Vagina (tissue), 2 donors: Measurements from ENCODE around the gene LIPT2. TPM values are rescaled to one million over a fixed set of nuclear protein-coding genes. Genes with fewer than 3 reads are reported as not detected.

Source experiments
- DNase-seq, 2 donors: peaks; one replicate each; pipeline ENCODE4 v3.0.0-alpha.2; 2017; ENCODE audit errors: extremely low spot score in 2 of 2
- H3K27ac ChIP-seq: fragments of 200-600 bp; sonication (generic); one replicate; pipeline ENCODE4 v1.5.1; 2019
- H3K27me3 ChIP-seq: fragments of 200-600 bp; sonication (generic); one replicate; pipeline ENCODE4 v1.5.1; 2019
- H3K36me3 ChIP-seq, 2 donors: fragments of 200-600 bp; sonication (generic); one replicate each; pipeline ENCODE4 v1.5.1; 2017 to 2019
- H3K4me1 ChIP-seq: fragments of 200-600 bp; sonication (generic); one replicate; pipeline ENCODE4 v1.5.1; 2019
- H3K4me3 ChIP-seq, 2 donors: fragments of 200-600 bp; sonication (generic); 1 replicate in 1 of 2; 2 replicates in 1 of 2; pipeline ENCODE4 v1.5.1; 2016 to 2019
- H3K9me3 ChIP-seq: fragments of 200-600 bp; sonication (generic); one replicate; pipeline ENCODE4 v1.5.1; 2019
- POLR2A ChIP-seq, 2 donors: fragments of 450-650 bp; IDR thresholded peaks; one replicate each; pipeline ENCODE4 v1.6.1; 2017; ENCODE audit warnings: antibody characterized with exemption in 2 of 2, mild to moderate bottlenecking in 2 of 2, moderate library complexity in 2 of 2
- POLR2AphosphoS5 ChIP-seq, 2 donors: sonication (generic); formaldehyde crosslinking; IDR thresholded peaks; one replicate each; pipeline ENCODE4 v1.9.0; 2017; ENCODE audit warnings: antibody characterized with exemption in 2 of 2, mild to moderate bottlenecking in 2 of 2, low read depth in 1 of 2; ENCODE audit not compliant: insufficient read depth in 1 of 2
- intact Hi-C: fragments of 100-400 bp; cut with DNase I; formaldehyde crosslinking; loops from one replicate; pipeline ENCODE4 v1.15.1; 2023
- total RNA-seq: library from RNA; depleted of rRNA; stranded (reverse); fragments of >200 nt; gene quantifications from one replicate; pipeline ENCODE4 v1.2.3, GENCODE V29; 2016
- TF ChIP-seq, protein P1 (sequence below), 3 experiments: fragments of 450-650 bp in 2 of 3; fragments of 200-600 bp in 1 of 3; sonication (generic) in 1 of 3; IDR thresholded peaks; one replicate each; pipeline ENCODE4 v1.5.1; 2017 to 2019; ENCODE audit warnings: antibody characterized with exemption in 3 of 3, mild to moderate bottlenecking in 2 of 3, moderate library complexity in 2 of 3

Gene LIPT2
- total RNA-seq, 1 donor from 2014 or later, result 3.9 TPM

DNA sequence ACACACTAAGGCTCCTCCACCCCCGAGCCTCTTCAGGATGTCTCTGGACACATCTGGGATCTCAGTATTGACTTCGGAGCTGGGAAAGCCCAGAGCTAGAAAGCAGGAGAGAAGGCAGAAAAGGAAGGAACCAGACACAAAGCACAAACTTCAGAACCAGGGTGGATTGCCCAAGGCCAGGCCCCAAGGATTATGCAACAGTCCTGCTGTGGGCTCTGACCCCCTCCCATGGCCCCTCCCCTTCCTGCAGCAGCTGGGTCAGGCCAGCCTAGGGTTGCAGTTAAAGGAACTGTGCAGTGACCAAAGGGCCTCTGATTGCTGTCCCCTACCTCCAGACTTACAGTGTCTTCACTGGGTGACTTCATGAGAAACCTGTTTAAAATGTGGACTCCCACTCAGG is 31.5 kb downstream of the LIPT2 start:
- H3K4me3 ChIP-seq, result peak overlapping the region in 1 of 2 donors; percentile 27
- peaks cover 42% of the 10 kb centered on the region for H3K4me1 ChIP-seq
- no peaks in the 10 kb centered on the region for H3K9me3 ChIP-seq
- DNase-seq, result peak in 1 of 2 donors; percentile 93
- TF ChIP-seq, protein P1, sequence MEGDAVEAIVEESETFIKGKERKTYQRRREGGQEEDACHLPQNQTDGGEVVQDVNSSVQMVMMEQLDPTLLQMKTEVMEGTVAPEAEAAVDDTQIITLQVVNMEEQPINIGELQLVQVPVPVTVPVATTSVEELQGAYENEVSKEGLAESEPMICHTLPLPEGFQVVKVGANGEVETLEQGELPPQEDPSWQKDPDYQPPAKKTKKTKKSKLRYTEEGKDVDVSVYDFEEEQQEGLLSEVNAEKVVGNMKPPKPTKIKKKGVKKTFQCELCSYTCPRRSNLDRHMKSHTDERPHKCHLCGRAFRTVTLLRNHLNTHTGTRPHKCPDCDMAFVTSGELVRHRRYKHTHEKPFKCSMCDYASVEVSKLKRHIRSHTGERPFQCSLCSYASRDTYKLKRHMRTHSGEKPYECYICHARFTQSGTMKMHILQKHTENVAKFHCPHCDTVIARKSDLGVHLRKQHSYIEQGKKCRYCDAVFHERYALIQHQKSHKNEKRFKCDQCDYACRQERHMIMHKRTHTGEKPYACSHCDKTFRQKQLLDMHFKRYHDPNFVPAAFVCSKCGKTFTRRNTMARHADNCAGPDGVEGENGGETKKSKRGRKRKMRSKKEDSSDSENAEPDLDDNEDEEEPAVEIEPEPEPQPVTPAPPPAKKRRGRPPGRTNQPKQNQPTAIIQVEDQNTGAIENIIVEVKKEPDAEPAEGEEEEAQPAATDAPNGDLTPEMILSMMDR (IDR thresholded peaks at IDR 0.05), result no peak
- TF ChIP-seq POLR2A (IDR thresholded peaks at IDR 0.05), result no peak
- peak in 1 of 2 donors; percentile 71 for TF ChIP-seq POLR2AphosphoS5 (IDR thresholded peaks at IDR 0.05; ENCODE audit: insufficient read depth in 1 of 2, low read depth in 1 of 2)
- intact Hi-C loops, result no loop called here
- H3K27ac ChIP-seq, result peak overlapping the region; percentile 62
- H3K36me3 ChIP-seq, result peaks cover 0 to 5% of the 10 kb centered on the region in 2 donors
- no peaks in the 10 kb centered on the region for H3K27me3 ChIP-seq

DNA sequence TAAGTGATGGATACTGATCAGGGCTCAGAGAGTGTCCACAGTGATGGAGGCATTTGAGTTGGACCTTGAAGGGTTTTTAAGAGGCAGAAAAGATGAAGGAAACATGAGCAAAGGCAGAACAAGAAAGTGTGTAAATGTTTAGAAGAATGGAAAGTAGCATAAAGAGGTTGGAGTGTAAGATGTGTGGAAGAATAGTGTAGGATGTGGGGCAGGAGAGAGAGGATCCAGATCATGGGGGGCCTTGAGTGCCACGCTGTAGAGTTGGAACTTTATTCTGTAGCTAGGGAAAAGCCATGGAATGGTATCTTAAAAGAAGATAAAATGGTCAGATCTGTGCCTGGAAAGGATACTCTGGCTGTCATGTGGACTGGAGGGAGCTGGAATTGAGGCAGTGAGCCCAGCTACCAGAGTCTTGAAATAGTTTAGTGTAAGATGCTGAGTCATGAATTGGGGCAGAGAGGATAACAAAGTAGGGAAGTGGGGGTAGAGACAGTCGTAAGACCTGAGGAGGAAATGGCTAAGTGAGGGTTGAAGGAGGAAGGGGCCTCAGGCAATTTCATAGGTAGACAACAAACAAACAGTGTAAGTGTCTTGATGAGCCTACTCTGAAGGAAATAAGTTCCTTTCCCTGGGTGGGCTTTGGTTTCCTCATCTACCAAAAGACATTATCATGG is 32.9 kb downstream of the LIPT2 start:
- H3K4me3 ChIP-seq, result peak overlapping the region in 1 of 2 donors; percentile 27
- no peaks in the 10 kb centered on the region for H3K9me3 ChIP-seq
- TF ChIP-seq POLR2AphosphoS5 (IDR thresholded peaks at IDR 0.05; ENCODE audit: insufficient read depth in 1 of 2, low read depth in 1 of 2), result no peak
- TF ChIP-seq, protein P1 (IDR thresholded peaks at IDR 0.05), result no peak
- no peak for TF ChIP-seq POLR2A (IDR thresholded peaks at IDR 0.05)
- DNase-seq, result no peak
- H3K27ac ChIP-seq, result peak overlapping the region; percentile 62
- peaks cover 29% of the 10 kb centered on the region for H3K4me1 ChIP-seq
- intact Hi-C loops, result no loop called here
- H3K27me3 ChIP-seq, result no peaks in the 10 kb centered on the region
- peaks cover 0 to 6% of the 10 kb centered on the region in 2 donors for H3K36me3 ChIP-seq

DNA sequence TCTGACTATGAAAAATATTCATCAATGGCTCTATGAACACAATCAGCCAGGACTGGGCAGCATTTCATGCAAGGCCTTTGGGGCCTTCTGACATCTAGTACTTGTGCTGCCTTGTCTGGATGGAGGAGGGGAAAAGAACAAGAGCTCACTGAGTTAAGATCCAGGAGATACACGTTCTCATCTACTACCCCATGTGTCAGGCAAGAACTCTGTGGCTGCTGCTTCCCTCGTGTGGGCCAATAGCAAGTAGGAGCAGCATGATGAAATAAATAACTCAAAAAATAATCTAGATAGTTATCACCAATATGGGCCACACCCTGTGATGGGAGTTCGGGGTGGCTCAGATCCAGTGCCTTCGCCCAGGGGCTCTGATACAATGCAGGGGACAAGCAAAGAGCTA is 33.5 kb downstream of the LIPT2 start:
- Histone ChIP-seq H3K27me3 (no peaks in the 10 kb centered on the region), H3K9me3 (no peaks in the 10 kb centered on the region), H3K27ac (peak overlapping the region; percentile 62), H3K4me3 (no peak overlapping the region), H3K36me3 (peaks cover 0 to 6% of the 10 kb centered on the region in 2 donors), H3K4me1 (peaks cover 23% of the 10 kb centered on the region)
- peak in 1 of 2 donors; percentile 44 for DNase-seq
- intact Hi-C loops, result no loop called here
- TF ChIP-seq POLR2AphosphoS5 (IDR thresholded peaks at IDR 0.05; ENCODE audit: insufficient read depth in 1 of 2, low read depth in 1 of 2) (no peak), POLR2A (IDR thresholded peaks at IDR 0.05) (no peak)
- TF ChIP-seq, protein P1 (IDR thresholded peaks at IDR 0.05), result no peak

DNA sequence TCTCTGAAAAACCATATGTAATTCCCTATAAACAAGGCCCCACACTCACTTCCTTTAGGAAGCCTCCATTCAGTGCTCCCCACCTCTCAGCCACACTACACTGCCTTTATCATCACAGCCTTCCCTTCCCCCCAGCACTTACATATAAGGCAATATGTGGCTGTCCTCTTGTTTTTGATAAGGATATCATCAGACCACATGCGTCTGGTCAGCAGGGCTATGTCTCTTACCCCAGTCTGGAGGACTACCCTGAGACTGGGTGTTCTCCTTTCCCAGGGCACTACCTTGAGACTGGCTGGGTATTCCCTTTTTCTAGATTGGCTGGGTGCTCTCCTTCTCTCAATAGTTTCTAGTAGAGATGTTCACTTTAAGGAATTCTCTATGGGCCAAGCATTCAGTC is 33.9 kb downstream of the LIPT2 start:
- TF ChIP-seq POLR2AphosphoS5 (IDR thresholded peaks at IDR 0.05; ENCODE audit: insufficient read depth in 1 of 2, low read depth in 1 of 2) (no peak), POLR2A (IDR thresholded peaks at IDR 0.05) (no peak)
- TF ChIP-seq, protein P1 (IDR thresholded peaks at IDR 0.05), result no peak
- DNase-seq, result no peak
- H3K27me3 ChIP-seq, result no peaks in the 10 kb centered on the region
- no peak overlapping the region for H3K4me3 ChIP-seq
- H3K27ac ChIP-seq, result peak overlapping the region; percentile 62
- H3K36me3 ChIP-seq, result peaks cover 0 to 6% of the 10 kb centered on the region in 2 donors
- H3K9me3 ChIP-seq, result no peaks in the 10 kb centered on the region
- intact Hi-C loops, result no loop called here
- peaks cover 20% of the 10 kb centered on the region for H3K4me1 ChIP-seq

DNA sequence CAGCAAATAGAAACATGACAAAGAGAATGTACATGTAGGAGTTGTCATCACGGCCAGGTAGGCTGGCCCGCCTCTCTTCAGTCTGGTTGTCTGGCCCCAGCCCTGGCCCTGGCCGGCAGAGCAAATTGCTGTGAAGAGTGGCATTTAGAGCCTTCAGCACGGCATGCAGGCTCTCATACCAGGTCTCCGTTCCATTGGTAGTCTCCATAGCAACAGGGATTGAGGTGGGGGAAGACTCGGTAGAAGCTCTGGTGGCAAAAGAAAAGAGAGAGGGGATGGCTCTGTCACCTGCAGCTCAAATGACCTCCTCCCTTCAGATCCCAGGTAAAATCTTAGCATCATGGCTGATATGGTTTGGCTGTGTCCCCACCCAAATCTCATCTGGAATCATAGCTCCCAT is 36.2 kb downstream of the LIPT2 start:
- intact Hi-C loops, result no loop called here
- peaks cover 0 to 6% of the 10 kb centered on the region in 2 donors for H3K36me3 ChIP-seq
- no peak overlapping the region for H3K27ac ChIP-seq
- no peak overlapping the region for H3K4me3 ChIP-seq
- DNase-seq, result peak in 1 of 2 donors; percentile 80
- H3K27me3 ChIP-seq, result no peaks in the 10 kb centered on the region
- H3K4me1 ChIP-seq, result peaks cover 14% of the 10 kb centered on the region
- TF ChIP-seq POLR2A (IDR thresholded peaks at IDR 0.05) (no peak), POLR2AphosphoS5 (IDR thresholded peaks at IDR 0.05; ENCODE audit: insufficient read depth in 1 of 2, low read depth in 1 of 2) (no peak)
- TF ChIP-seq, protein P1 (IDR thresholded peaks at IDR 0.05), result no peak
- H3K9me3 ChIP-seq, result no peaks in the 10 kb centered on the region
